Stimulated activated CD8-positive, alpha-beta memory T cell treated with anti-CD3 and anti-CD28 coated beads, Interleukin-4, amount 100 ng/mL, for 1 hour (primary cell): ENCODE data around the gene EPHA3.

Experiments
- DNase-seq, 2 donors: peaks; one replicate each; pipeline ENCODE4 v3.0.0-alpha.2; 2020; ENCODE audit warnings: low read depth in 2 of 2, low spot score in 1 of 2

The EPHA3 gene

DNA sequence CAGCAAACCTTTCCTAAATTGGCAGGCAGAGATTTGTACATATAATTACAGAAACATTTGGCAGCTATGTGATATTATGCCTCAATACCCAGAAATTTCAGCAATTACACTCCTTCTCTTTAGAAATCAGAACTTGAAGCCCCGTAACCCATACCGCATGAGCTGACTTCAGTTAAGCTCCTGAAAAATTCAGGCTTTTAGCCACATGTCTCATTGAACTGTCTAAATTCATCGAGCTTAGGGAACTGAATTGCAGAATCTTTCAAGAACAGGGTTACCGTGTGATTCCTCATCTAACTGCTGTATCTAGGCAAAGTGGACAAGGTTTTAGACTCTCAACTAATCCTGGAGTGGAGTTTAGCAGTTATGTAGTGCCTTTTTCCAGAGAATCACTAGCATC, 333.0 kb downstream of the EPHA3 start:
- DNase-seq: no peak

DNA sequence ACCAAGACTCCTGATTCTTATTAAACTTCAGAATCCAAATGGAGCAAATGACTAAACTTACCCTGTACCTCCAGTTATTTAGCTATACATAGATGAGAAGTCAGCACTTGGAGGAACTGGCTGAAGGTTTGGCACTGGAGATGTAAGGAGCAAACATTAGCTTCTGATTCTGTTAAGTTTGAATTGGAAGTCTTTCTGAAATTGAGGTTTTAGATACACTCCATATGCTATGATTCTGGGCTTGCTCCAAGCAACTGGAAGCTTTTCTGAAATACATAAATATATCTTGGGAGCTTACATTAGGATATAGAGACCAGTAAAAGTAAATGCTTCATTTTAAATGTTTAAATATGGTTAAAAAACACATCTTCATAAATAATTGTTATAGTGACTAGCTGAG, 333.7 kb downstream of the EPHA3 start:
- no peak for DNase-seq

- no peak for DNase-seq
These were observed 339.2 kb downstream of the EPHA3 start for GRCh38 chr3:89446593-89446992.

DNA sequence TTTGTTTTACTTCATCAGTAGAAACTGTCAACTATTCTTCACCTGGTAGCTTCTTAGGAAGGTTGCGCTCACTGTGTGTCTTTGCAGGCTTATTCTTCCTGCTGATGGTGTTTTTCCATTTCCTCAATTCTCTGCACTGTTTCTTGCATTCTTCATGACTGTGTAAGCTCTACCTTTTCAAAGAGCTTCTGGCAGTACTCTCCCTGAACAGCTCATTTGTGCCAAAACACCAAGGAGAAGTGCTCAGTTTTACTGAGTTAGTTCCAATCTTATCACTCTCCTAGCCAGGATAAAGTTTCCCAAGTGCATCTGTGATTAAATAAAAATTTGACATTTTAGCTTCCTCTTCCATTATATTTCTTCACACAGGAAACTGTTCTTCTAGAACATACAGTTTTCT, 339.8 kb downstream of the EPHA3 start:
- no peak for DNase-seq

DNA sequence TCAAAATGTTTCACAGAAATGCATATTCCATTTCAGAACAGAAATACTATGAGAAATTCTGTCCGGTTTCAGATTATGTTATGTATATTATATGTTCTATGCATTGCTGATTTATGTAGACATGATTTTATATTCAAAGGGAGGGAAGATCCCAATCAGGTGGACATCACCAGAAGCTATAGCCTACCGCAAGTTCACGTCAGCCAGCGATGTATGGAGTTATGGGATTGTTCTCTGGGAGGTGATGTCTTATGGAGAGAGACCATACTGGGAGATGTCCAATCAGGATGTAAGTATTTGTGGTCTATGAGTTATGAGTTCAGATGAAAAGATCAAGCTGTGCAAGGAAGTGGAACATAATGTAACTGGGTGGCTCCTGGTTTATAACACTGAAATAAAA, 341.7 kb downstream of the EPHA3 start:
- DNase-seq: no peak

GRCh38 chr3:89452066-89452465, 344.6 kb downstream of the EPHA3 start:
- no peak for DNase-seq

DNA sequence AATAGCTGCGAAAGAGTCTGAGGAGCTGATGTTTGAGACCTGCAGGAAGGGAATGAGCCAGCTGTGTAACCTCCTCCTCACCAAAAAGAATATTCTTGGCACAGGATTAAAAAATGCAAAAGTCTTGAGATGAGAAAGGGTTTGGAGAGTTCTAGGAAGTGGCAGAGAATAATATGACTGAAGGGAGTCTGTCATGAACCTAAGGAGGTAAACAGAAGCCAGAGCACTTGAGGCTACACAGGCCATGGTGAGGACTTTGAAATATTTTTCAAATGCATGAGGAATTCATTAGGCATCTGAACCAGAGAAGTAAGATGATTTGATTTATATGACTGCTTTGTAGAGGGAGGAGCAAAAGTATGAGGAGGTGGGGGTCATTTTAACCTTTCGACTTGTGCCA, 347.8 kb downstream of the EPHA3 start:
- no peak for DNase-seq

DNA sequence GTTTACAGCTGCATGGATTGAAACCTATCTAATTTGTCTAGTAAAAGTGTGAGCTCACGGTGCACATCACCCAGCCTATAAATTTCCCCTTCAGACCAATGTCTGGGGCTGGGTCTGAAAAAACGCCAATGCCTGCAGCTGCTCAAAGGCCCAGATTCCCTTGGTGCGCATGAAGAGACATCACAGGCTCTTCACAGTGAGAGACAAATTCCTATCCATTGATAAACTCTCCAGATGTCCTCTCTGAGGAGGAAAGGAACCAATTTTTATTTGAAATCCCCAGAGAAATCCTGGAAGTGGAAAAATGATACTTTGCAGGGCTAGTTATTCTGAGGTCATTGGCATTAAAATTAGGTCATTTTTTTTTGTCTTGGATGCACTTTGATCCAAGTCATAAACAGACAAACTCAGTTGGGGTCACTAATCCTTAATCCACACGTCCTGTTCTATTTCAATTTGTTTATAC, 360.5 kb downstream of the EPHA3 start:
- DNase-seq: no peak

GRCh38 chr3:89472101-89472500, 364.7 kb downstream of the EPHA3 start:
- no peak for DNase-seq

DNA sequence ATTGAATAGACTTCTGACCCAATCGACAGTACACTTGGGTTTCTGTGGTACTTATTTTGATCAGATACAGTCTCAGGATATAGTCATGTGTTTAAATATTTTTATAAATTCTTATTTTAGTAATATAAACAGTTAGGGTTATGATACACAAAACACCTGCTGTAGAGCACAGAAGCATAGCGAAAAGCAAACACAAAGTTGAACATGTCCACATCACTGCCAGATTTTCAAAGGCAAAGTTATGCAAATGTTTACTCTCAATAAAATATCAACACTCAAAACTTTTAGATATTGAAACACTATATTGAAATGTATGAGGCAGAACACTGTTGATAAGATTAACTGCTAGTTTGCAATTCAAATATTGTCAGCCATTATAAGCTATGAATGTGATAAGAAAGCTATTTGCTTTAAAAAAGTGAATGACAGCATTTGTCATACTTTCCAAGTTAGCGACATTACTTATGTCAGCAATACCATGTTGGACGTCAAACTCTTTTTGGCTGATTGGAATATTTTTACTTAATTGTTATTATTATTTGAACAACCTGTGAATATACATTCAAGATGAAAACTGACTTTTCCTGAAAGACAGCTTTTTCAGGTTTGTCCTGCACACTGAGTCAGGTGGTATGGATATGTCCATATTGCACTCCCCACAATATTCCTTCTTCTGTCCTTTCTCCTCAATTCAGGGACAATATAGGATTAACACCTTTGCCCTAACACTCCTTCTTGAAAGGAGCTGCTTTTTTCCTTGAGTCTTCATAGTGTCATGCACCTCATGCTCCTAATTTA, 367.1 kb downstream of the EPHA3 start:
- no peak for DNase-seq

- DNase-seq: no peak
These were observed 381.6 kb downstream of the EPHA3 start for GRCh38 chr3:89488800-89489580.

DNA sequence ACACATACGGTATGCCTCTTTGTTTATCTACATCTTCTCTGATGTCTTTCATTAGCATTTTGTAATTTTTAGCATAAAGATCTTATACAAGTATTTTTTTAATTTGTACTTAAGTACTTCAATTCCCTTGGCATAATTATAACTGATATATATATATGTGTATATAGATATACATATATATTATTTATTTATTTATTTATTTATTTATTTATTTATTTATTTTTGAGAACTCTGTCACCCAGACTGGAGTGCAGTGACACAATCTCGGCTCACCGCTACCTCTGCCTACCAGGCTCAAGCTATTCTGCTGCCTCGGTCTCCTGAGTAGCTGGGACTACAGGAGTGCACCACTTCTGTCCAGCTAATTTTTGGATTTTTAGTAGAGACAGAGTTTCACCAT, 382.7 kb downstream of the EPHA3 start:
- DNase-seq: no peak

- no peak for DNase-seq
These were observed 387.3 kb downstream of the EPHA3 start for GRCh38 chr3:89494734-89495133.

- no peak for DNase-seq
These were observed 396.5 kb downstream of the EPHA3 start for GRCh38 chr3:89503891-89504391.

DNA sequence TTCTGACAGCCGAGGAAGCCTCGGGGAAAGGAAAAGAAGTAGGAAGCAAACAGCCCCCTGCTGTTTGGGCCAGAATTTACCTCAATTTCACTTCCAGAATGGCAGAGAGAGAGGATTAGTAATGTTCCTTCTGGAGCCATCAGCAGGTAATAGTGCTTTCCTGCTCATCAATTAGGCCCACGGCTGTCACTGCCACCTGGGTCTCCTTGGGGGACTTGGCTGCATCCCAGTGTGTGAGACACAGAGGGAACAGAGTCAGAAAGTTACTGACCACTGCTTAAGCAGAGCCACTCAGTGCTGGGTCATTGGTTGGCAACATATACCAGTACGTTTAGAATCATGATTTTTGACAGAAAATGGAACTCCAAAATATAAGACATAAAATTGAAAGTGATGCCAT, 397.0 kb downstream of the EPHA3 start:
- no peak for DNase-seq

GRCh38 chr3:89506462-89507103, 399.2 kb downstream of the EPHA3 start:
- DNase-seq: no peak

DNA sequence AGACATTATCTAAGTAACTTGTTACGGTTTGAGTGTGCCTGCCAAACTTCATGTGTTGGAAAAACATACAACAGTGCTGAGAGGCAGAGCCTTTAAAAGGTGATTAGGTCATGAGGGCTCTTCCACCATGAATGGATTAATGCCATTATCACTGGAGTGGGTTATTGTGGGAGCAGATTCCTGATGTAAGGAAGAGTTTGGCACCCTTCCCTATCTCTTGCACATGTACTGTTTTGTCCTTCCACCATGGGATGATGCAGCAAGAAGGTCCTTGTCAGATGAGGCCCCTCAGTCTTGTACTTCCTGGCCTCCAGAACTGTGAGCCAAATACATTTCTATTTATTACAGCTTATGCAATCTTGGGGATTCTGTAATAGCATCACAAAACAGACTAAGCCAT, 413.9 kb downstream of the EPHA3 start:
- DNase-seq: no peak

- no peak for DNase-seq
These were observed 414.7 kb downstream of the EPHA3 start for GRCh38 chr3:89522155-89522554.

DNA sequence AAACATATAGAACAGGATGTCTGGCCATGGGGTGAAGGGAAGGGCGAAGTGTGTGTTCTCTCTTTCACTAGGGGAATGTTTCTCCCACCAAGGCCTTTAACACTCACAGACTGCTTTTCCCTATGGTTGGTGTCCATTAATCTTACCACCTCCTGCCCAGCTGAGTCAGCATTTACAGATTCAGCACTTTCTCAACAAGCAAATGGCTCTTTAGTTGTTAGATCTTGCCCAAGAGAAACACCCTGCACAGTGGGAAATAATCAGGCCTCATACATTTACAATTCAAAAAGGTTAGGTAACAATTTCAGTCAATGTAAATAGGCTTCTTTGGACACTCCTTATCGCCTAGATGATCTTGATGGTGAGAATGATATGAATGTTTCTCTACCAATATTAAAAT, 418.2 kb downstream of the EPHA3 start:
- no peak for DNase-seq

GRCh38 chr3:89527736-89528305, 420.4 kb downstream of the EPHA3 start:
- no peak for DNase-seq
